ENCODE data around the gene TSPAN18. TPM values are rescaled to one million over a fixed set of nuclear protein-coding genes. Genes with fewer than 3 reads are reported as not detected.

Gene TSPAN18
- polyA plus RNA-seq, 1 donor from 2014 or later = 2.1 TPM

DNA sequence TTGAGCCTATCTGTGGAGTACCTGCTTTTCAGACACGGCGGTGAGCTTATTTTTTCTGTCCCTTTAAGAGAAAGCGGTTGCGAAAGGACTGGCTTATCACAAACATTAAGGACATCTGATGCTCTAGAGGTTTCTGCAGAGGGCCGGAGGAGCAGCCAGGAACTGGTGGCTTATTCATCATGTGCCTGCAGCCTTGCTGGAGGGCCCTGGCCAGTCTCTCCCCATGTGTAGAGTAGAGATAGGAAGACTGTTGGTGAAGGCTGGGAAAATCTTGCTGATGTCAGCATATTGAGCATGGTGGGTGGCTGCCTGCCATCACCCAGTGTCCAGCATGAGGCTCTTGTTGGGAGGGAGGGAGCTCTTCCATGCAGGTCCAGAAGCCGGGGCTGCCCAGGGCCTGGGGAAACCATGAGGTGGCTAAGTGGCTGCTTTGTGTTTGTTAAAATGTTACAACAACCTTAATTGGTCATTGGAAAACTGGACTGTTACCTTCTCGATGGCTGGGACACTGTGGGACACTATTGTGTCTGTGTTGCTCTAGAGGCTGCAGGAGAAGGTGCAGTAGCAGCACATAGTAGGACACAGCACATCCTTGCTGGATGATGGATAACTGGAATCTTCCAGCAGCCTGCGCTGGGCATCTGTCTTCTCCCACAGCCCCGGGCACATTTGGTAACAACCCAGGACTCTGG lies 54.3 kb downstream of the TSPAN18 start:
- Mint-ChIP-seq H3K27me3 (no peaks in the 10 kb centered on the region), H3K4me1 (no peaks in the 10 kb centered on the region), H3K4me3 (no peak overlapping the region), H3K9me3 (no peaks in the 10 kb centered on the region), H3K27ac (no peak overlapping the region), H3K36me3 (peaks cover 4% of the 10 kb centered on the region)

DNA sequence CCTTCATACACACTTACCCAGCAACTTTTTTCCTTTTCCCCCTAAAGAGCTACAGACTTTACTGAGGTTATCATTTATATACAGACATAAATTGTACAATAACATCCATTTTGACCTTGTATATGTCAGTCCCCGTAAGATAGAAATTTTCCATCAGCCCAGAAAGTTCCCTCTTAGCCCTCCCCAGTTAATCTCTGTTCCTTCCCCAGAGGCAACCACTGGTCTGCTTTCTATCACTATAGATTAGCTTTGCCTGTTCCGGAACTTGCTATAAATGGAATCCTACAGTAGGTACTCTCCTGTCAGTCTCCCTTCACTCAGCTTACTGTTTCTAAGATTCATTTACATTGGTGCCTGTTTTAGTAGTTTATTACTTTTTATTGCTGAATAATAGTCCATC lies 54.9 kb downstream of the TSPAN18 start:
- no peak overlapping the region for H3K27ac Mint-ChIP-seq
- peaks cover 4% of the 10 kb centered on the region for H3K36me3 Mint-ChIP-seq
- no peaks in the 10 kb centered on the region for H3K9me3 Mint-ChIP-seq
- no peaks in the 10 kb centered on the region for H3K4me1 Mint-ChIP-seq
- H3K27me3 Mint-ChIP-seq = no peaks in the 10 kb centered on the region
- no peak overlapping the region for H3K4me3 Mint-ChIP-seq

GRCh38 chr11:44782478-44782877 lies 55.7 kb downstream of the TSPAN18 start:
- no peak overlapping the region for H3K4me3 Mint-ChIP-seq
- H3K36me3 Mint-ChIP-seq = peaks cover 4% of the 10 kb centered on the region

DNA sequence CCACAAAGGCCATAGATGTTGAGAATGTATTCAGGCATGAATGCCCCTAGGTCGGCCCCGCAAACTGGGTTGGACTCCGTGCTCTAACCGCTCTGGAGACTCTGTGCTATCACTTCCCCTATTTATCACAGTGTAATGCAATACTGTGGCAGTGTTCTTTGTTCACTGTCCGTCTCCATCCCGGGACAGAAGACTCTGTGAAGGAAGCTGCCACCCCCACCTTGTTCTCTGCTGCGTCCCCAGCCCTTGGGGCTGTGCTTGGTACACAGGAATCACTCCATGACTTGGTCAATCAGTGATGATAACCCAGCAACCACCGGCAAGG lies 57.6 kb downstream of the TSPAN18 start:
- no peaks in the 10 kb centered on the region for H3K4me1 Mint-ChIP-seq
- no peaks in the 10 kb centered on the region for H3K27me3 Mint-ChIP-seq
- H3K9me3 Mint-ChIP-seq = no peaks in the 10 kb centered on the region
- no peak overlapping the region for H3K27ac Mint-ChIP-seq
- H3K4me3 Mint-ChIP-seq = no peak overlapping the region
- H3K36me3 Mint-ChIP-seq = peaks cover 4% of the 10 kb centered on the region

More at GRCh38 chr11:44782478-44782877, 55.7 kb downstream of the TSPAN18 start:
- Mint-ChIP-seq H3K27ac (no peak overlapping the region), H3K4me1 (no peaks in the 10 kb centered on the region), H3K27me3 (no peaks in the 10 kb centered on the region), H3K9me3 (no peaks in the 10 kb centered on the region)

- Mint-ChIP-seq H3K4me3 (no peak overlapping the region), H3K27me3 (no peaks in the 10 kb centered on the region), H3K9me3 (no peaks in the 10 kb centered on the region), H3K27ac (no peak overlapping the region), H3K36me3 (peaks cover 4% of the 10 kb centered on the region), H3K4me1 (no peaks in the 10 kb centered on the region)
These were observed 58.1 kb downstream of the TSPAN18 start for GRCh38 chr11:44784851-44785250.

DNA sequence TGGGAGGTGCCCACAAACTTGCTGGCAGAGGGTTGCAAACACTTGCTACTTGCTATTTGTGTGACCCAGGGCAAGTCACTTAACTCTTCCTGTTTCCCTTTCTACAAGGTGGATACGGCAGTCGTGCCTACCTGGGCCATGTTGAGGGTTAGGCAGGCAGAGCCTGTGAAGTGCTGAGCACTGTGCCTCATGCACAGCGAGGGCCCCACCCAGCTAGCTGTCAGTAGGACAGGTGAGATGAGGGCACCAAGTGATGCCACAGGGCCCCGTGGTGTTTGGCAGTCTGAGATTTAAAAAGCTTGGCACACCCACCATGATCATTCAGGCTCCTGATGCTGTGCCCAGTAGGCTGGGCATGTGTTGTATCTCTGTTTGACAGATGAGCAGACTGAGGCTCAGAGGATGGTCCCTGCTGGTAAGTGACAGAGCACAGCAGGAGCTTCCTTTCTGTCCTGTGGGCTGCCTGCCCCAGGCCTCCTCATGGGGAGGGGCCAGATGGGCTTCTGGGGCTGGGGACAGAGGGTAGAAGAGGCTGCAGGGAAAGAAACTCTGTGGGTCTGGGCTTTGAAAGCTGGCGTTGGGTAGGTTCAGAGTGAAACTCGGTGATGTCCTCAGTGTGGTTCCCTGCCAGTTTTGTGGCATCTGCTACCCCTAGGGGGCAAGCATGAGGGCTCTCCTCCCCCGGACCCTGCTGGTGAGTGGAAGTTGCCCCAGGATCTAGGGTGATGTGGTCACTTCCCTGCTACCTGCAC lies 59.3 kb downstream of the TSPAN18 start:
- Mint-ChIP-seq H3K4me3 (no peak overlapping the region), H3K36me3 (peaks cover 1% of the 10 kb centered on the region), H3K27ac (no peak overlapping the region), H3K27me3 (no peaks in the 10 kb centered on the region), H3K9me3 (peaks cover 0 to 4% (median 0%) of the 10 kb centered on the region in 3 donors), H3K4me1 (no peaks in the 10 kb centered on the region)

DNA sequence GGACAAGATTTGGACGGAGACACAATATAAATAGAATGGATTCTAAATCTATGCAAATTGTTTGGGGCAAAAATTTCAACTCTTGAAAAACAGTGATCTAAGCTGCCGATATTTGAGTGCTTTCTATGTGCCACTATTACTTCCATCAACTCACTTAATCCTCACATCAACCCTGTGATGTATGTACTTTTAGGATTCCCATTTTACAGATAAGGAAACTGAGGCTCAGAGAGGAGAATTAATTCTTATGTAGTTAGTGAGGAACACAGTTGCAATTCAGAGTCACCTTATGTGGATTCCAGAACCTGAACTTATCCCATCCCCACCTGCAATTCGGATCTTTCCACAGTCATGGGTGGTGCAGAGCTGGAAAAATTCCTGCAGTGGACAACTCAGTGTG lies 60.3 kb downstream of the TSPAN18 start:
- Mint-ChIP-seq H3K9me3 (peaks cover 0 to 4% (median 0%) of the 10 kb centered on the region in 3 donors), H3K4me3 (no peak overlapping the region), H3K4me1 (no peaks in the 10 kb centered on the region), H3K36me3 (no peaks in the 10 kb centered on the region), H3K27me3 (no peaks in the 10 kb centered on the region), H3K27ac (no peak overlapping the region)

DNA sequence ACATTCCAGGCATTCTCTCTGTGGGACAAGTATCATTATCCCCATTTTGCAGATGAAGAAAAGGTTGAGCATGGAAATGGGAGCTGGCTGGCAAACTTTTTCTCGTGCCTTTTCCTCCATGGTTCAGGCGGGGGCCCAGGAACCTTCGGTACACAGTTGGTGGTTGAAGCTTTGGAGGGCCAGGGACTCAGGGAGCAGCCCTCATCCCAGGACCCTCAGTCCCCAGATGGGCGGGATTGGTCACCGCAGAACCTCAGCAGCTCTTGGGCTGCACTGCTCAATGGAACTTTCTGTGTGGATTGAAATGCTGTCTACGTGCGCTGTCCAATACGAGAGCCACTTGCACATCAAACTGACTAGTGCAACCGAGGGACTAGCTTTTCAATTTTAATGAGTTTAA lies 61.2 kb downstream of the TSPAN18 start:
- Mint-ChIP-seq H3K27ac (peak overlapping the region in 1 of 3 donors; percentile 53), H3K9me3 (peaks cover 0 to 4% (median 0%) of the 10 kb centered on the region in 3 donors), H3K36me3 (no peaks in the 10 kb centered on the region), H3K4me3 (no peak overlapping the region), H3K27me3 (no peaks in the 10 kb centered on the region), H3K4me1 (no peaks in the 10 kb centered on the region)

GRCh38 chr11:44788536-44789261 lies 61.9 kb downstream of the TSPAN18 start:
- peaks cover 0 to 4% (median 0%) of the 10 kb centered on the region in 3 donors for H3K9me3 Mint-ChIP-seq
- no peak overlapping the region for H3K4me3 Mint-ChIP-seq
- peak overlapping the region in 1 of 3 donors; percentile 53 for H3K27ac Mint-ChIP-seq
- no peaks in the 10 kb centered on the region for H3K4me1 Mint-ChIP-seq
- H3K27me3 Mint-ChIP-seq = no peaks in the 10 kb centered on the region
- H3K36me3 Mint-ChIP-seq = no peaks in the 10 kb centered on the region

- Mint-ChIP-seq H3K36me3 (no peaks in the 10 kb centered on the region), H3K9me3 (peaks cover 0 to 4% (median 0%) of the 10 kb centered on the region in 3 donors), H3K27ac (no peak overlapping the region), H3K27me3 (no peaks in the 10 kb centered on the region), H3K4me3 (no peak overlapping the region), H3K4me1 (no peaks in the 10 kb centered on the region)
These were observed 62.7 kb downstream of the TSPAN18 start for GRCh38 chr11:44789496-44789895.

DNA sequence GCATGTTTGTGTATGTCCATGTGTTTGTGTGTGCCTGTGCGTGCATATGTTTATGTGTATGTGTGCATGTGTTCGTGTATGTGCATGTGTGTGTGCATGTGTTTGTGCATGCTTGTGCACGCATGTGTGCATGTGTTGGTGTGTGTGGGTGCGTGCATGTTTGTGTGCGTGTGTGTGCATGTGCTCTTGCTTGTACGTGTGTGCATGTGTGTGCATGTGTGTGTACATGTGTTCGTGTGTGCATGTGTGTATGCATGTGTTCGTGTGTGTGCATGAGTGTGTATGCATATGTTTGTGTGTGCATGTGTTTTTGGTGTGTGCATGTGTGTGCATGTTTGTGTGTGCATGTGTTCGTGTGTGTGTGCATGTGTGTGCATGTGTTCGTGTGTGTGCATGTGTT lies 63.4 kb downstream of the TSPAN18 start:
- Mint-ChIP-seq H3K9me3 (peaks cover 0 to 4% (median 0%) of the 10 kb centered on the region in 3 donors), H3K4me1 (no peaks in the 10 kb centered on the region), H3K27me3 (no peaks in the 10 kb centered on the region), H3K36me3 (no peaks in the 10 kb centered on the region), H3K4me3 (no peak overlapping the region), H3K27ac (no peak overlapping the region)

- Mint-ChIP-seq H3K4me3 (no peak overlapping the region), H3K9me3 (peaks cover 0 to 4% (median 0%) of the 10 kb centered on the region in 3 donors), H3K27me3 (no peaks in the 10 kb centered on the region), H3K4me1 (no peaks in the 10 kb centered on the region), H3K27ac (no peak overlapping the region), H3K36me3 (no peaks in the 10 kb centered on the region)
These were observed 64.7 kb downstream of the TSPAN18 start for GRCh38 chr11:44791316-44791925.

- H3K4me1 Mint-ChIP-seq = no peaks in the 10 kb centered on the region
- peak overlapping the region in 1 of 3 donors; percentile 23 for H3K27ac Mint-ChIP-seq
- H3K4me3 Mint-ChIP-seq = no peak overlapping the region
- no peaks in the 10 kb centered on the region for H3K27me3 Mint-ChIP-seq
- H3K9me3 Mint-ChIP-seq = peaks cover 0 to 4% (median 0%) of the 10 kb centered on the region in 3 donors
- no peaks in the 10 kb centered on the region for H3K36me3 Mint-ChIP-seq
These were observed 65.4 kb downstream of the TSPAN18 start for GRCh38 chr11:44792171-44792570.

DNA sequence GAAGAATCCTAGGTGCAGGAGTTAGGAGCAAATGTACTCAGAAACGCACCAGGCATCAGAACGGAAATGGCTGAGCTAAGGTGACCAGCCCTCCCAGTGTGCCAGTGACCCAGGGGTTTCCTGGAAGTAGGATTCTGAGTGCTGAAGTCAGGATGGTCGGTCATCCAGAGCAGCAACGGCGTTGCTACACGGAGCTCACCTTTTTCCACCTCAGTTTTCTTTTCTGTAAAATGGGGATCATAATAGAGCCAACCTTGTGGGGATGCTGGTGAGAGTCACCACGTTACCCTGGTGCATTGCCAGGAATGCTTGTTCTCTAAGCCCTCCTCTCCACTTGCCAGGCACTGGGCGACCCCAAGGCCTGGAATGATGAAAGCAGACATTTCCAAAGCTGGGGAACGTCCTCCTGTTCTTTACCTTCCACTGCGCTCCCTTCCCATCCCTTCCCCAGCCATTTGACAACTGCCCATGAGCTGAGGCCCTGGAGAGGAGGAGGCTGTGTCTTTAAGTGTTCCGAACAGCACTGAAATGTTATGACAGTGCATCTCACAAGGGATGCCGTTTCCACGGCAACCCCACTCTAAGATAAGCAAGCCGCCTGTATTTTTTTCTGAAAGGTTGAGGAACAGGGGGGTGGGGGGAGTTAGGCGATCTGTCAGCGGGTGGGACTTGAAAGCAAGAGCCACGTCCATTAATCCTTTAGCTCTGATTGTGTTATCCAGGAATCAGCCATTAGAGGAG lies 66.8 kb downstream of the TSPAN18 start:
- Mint-ChIP-seq H3K27me3 (no peaks in the 10 kb centered on the region), H3K27ac (no peak overlapping the region), H3K36me3 (no peaks in the 10 kb centered on the region), H3K4me3 (no peak overlapping the region), H3K4me1 (no peaks in the 10 kb centered on the region), H3K9me3 (peaks cover 0 to 4% (median 0%) of the 10 kb centered on the region in 3 donors)
